ENCODE results near the gene CD38.
"Not testable (repeated sequence)": the region's sequence is repeated elsewhere in the genome, so short reads cannot be mapped to it uniquely, and the experiment has no call there.

The CD38 gene

DNA sequence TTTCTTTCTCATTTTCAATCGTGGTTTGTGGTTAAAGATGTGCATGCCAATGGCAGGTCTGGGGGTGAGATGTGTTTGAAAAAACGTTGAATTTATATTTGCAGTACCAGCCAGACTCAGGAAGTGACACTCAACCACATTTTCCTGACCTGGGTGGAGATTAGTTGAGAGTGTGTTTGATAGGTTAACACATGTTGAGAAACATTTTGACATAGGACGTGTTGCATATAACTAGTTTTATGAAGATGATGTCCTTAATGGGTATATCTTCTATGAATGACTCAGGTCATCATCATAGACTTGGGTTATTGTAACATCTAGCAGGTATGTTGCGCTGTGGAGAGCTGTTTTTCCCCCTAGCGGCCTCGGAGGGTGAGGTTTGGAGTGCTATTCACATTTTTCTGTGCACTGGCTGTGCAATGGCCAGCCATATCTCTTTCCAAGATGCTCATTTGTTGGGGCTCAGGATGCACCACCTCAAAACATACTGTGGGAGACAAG, 21.7 kb upstream of the CD38 start:
- intact Hi-C loops (cut with DNase I) = no loop called here
- DNase-seq = no peak

- intact Hi-C loops (cut with DNase I) = no loop called here
- no peak for DNase-seq
Measured at GRCh38 chr4:15757054-15757453, 21.1 kb upstream of the CD38 start.

DNA sequence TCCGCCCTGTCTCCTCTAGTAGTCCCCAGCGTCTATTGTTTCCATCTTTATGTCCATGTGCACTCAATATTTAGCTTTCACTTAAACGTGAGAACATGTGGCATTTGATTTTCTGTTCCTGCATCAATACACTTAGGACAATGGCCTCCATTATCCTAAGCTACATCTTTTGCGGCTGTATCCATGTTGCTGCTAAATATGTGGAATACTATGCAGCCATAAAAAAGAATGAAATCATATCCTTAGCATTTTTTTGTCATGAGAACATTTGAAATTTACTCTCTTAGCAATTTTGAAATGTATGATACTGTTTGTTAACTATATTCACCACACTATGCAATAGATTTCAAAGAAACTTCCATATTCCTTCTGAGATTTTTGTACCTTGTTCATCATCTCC, 19.8 kb upstream of the CD38 start:
- intact Hi-C loops (cut with DNase I) = no loop called here

GRCh38 chr4:15762460-15762859, 15.7 kb upstream of the CD38 start:
- intact Hi-C loops (cut with DNase I); DNase-seq: not testable (repeated sequence)

More for the DNA sequence above, 19.8 kb upstream of the CD38 start:
- no peak for DNase-seq

DNA sequence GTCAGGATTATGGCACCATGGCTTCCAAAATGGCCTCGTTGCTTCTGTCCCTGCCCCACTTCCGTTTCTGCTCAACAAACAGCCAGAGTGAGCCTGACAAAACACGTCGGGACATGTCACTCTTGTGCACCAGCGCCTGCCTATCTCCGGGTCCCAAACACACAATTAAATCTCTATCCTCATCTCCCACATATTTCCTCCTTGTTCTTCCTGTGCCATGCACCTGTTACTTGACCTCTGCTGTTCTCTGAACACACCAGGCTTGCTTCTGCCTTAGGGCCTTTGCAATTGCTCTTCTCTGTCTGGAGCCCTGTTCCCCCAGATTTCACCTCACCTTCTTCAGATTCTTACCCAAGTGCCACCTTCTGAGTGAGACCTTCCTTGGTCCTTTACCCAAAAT, 12.7 kb upstream of the CD38 start:
- intact Hi-C loops (cut with DNase I) = no loop called here
- no peak for DNase-seq

DNA sequence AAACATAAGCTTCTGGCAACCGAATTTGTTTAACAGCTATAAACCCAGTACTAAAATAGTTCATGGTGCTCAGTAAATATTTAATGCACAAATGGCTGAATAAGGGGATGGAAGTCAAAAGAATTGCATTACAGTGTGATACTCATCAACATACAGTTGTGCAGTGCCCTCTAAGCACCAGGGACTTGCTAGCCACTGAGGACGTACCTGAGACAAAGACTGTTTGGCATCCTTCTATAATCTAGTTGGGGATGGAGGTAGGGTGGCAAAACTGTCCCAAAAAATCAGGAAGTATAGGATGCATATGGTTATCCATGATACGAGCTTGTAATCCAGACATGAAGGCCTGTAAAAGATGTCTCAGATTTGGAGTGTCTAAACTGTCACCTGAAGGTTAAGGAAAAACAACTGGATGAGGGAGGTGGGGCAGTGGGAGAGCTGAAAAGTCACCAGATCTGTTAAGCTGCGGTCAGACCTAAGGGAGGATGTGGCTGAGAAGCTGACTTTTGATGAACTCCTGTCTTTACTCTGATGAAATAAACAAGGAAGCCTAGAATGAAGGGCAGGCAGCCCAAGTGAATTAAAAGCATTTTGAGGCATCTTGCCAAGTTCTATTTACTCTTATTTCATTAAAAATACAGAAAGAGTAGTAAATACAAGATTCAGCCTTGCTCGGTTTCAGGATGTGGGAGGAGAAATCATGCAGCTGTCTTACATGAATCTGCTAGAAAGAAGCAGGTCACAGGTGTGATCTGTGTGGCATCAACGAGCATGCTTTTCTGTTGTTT, 12.0 kb upstream of the CD38 start:
- intact Hi-C loops (cut with DNase I) = no loop called here
- DNase-seq = no peak

GRCh38 chr4:15766821-15767220, 11.3 kb upstream of the CD38 start:
- intact Hi-C loops (cut with DNase I) = no loop called here
- no peak for DNase-seq

GRCh38 chr4:15769202-15769601, 8.9 kb upstream of the CD38 start:
- intact Hi-C loops (cut with DNase I) = no loop called here
- DNase-seq = peak in 12 of 42 donors; percentile 4 to 41 (median 19)

GRCh38 chr4:15771216-15772058, 6.7 kb upstream of the CD38 start:
- DNase-seq = no peak
- intact Hi-C loops (cut with DNase I) = no loop called here

DNA sequence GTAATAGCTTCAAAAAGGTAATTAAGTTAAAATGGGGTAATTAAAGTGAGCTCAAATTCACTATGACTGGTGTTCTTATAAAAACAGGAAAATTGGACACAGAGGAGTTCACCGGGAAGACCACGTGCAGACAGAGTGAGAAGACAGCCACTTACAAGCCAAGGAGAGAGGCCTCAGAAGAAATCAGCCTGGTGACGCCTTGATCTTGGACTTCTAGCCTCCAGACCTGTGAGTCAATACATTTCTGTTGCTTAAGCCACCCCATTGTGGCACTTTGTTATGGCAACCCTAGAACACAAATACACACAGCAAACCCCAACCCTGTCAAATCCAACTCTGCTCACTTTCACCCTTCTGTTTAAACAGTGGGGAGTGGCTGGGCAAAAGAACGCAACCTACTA, 4.1 kb upstream of the CD38 start:
- no peak for DNase-seq
- intact Hi-C loops (cut with DNase I) = no loop called here

- intact Hi-C loops (cut with DNase I) = no loop called here
- DNase-seq = no peak
Measured at GRCh38 chr4:15776871-15777648, 1.1 kb upstream of the CD38 start.

DNA sequence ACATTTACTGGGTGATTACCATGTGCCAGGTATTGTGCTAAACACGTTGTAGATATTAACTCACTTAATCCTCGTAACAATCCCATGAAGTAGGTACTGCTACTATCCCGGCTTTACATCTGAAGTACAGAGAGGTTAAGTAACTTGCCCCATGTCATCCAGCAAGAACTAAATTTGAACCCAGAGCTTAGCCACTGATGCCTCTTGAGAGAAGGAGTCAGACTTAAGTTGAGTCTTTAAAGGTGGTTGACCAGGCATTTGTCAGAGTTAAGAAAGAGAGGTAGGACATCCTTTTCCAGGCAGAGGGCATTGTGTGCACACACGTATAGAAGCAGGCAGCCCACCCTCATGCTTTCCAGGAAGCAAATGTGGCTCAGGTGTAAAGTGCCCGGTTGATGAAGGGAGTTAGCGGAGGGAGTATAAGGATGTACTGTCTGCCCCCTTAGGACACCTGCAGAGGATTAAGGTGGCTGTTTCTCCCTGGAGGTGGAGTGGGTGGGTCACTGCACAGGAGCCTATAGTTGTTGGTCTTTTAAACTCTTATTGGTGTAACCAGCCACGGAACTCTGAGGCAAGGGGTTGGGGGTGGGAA, 335 bp upstream of the CD38 start:
- intact Hi-C loops (cut with DNase I) = no loop called here
- no peak for DNase-seq

GRCh38 chr4:15779306-15779705, 1.2 kb downstream of the CD38 start:
- intact Hi-C loops (cut with DNase I) = no loop called here
- peak; percentile 20 to 85 (median 59) for DNase-seq

DNA sequence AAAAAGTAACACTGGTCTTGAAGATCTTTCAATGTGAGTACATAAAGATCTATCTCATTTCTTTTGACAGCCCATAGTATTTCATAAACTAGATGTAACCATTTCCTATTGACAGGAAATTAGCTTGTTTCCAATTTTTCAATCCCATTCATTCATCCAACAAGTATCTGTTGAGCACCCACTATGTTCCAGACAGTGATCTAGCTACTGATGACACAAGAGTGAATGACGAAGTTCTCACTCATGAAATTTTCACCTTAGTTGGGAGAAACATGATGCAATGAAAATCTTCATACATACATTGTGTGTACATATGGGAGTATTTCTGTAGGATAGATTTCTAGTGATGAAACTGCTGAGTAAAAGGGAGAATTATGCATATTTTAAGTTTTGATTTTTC, 1.7 kb downstream of the CD38 start:
- intact Hi-C loops (cut with DNase I) = no loop called here
- DNase-seq = no peak

DNA sequence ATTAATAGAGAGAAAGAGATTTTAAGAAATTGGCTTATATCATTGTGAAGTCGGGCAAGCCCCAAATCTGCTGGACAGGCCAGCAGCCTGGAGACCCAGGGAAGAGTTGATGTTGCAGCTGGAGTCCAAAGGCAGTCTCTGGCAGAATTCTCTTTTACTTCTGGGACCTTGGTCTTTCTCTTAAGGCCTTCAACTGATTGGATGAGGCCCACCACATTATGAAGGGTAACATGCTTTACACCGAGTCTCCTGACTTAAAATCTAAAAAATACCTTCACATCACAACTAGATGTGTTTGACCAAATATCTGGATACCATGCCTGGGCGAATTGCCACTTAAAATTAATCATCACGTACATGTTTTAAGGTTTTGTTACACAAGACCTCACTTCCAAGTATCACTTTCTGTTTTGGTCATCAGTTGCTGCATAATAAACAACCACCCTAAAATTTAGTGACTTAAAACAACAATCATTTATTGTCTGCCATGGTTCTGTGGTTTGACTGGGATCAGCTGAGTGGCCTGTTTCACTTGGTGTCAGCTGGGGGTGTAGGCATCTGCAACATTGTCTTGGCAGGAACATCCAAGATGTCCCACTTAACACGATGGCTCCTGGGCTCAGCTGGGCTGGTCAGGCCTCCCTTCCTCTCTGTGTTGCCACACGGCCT, 3.4 kb downstream of the CD38 start:
- intact Hi-C loops (cut with DNase I) = no loop called here
- DNase-seq = peak in 1 of 42 donors; percentile 32

- DNase-seq = no peak
- intact Hi-C loops (cut with DNase I) = no loop called here
Measured at GRCh38 chr4:15783676-15784075, 5.5 kb downstream of the CD38 start.

- DNase-seq = no peak
- intact Hi-C loops (cut with DNase I) = no loop called here
Measured at GRCh38 chr4:15784959-15785634, 7.0 kb downstream of the CD38 start.

- no peak for DNase-seq
- intact Hi-C loops (cut with DNase I) = no loop called here
Measured at GRCh38 chr4:15786743-15787142, 8.6 kb downstream of the CD38 start.

Measured in head of caudate nucleus (tissue), 42 donors.